Loucy (cell line): Measurements from ENCODE around the gene MAGT1.
"Not testable (repeated sequence)": the region's sequence is repeated elsewhere in the genome, so short reads cannot be mapped to it uniquely, and the experiment has no call there.

ENCODE experiments used
- H2AFZ ChIP-seq: fragments of 200-600 bp; sonication (generic); 2 replicates; pipeline ENCODE4 v1.6.0; 2016; ENCODE audit warnings: antibody characterized with exemption, mild to moderate bottlenecking, low read length, moderate library complexity
- H3F3A ChIP-seq: fragments of 200-600 bp; 2 replicates; pipeline ENCODE4 v1.6.0; 2016; ENCODE audit warnings: antibody characterized with exemption, low read depth, mild to moderate bottlenecking
- H3K27me3 ChIP-seq: fragments of 200-600 bp; sonication (generic); 2 replicates; pipeline ENCODE4 v1.6.1; 2014; ENCODE audit warnings: low read length, mild to moderate bottlenecking; ENCODE audit not compliant: insufficient read depth, poor library complexity, severe bottlenecking
- H3K36me3 ChIP-seq: fragments of 200-600 bp; sonication (generic); 2 replicates; pipeline ENCODE4 v1.6.1; 2016; ENCODE audit warnings: low read length; ENCODE audit not compliant: insufficient read depth
- H3K4me1 ChIP-seq: fragments of 200-600 bp; sonication (generic); 2 replicates; pipeline ENCODE4 v1.5.1; 2014; ENCODE audit warnings: low read length, mild to moderate bottlenecking; ENCODE audit not compliant: insufficient read depth, poor library complexity, severe bottlenecking
- H3K4me2 ChIP-seq: fragments of 200-600 bp; sonication (generic); 2 replicates; pipeline ENCODE4 v1.6.0; 2014; ENCODE audit warnings: antibody characterized with exemption, low read length, low read depth, mild to moderate bottlenecking; ENCODE audit not compliant: poor library complexity, severe bottlenecking
- H3K4me3 ChIP-seq: fragments of 200-600 bp; sonication (generic); 2 replicates; pipeline ENCODE4 v1.5.1; 2014; ENCODE audit warnings: low read length, mild to moderate bottlenecking, mixed read lengths; ENCODE audit not compliant: poor library complexity, severe bottlenecking
- H3K79me2 ChIP-seq: fragments of 200-600 bp; sonication (generic); 2 replicates; pipeline ENCODE4 v1.6.1; 2014; ENCODE audit warnings: low read length; ENCODE audit not compliant: insufficient read depth
- H3K9ac ChIP-seq: fragments of 200-600 bp; sonication (generic); 2 replicates; pipeline ENCODE4 v1.6.0; 2014; ENCODE audit warnings: mild to moderate bottlenecking, low read depth, low read length, moderate library complexity; ENCODE audit not compliant: poor library complexity, severe bottlenecking
- H3K9me2 ChIP-seq: fragments of 200-600 bp; sonication (generic); replicated peaks from 2 replicates; pipeline ENCODE4 v1.6.1; 2016; ENCODE audit warnings: low read depth, low read length, mixed read lengths
- H3K9me3 ChIP-seq: fragments of 200-600 bp; sonication (generic); 2 replicates; pipeline ENCODE4 v1.6.1; 2014; ENCODE audit warnings: mild to moderate bottlenecking, antibody characterized with exemption, low read length, low read depth; ENCODE audit not compliant: insufficient read depth
- H4K20me1 ChIP-seq: fragments of 200-600 bp; sonication (generic); 2 replicates; pipeline ENCODE4 v1.6.0; 2014; ENCODE audit warnings: antibody characterized with exemption, low read length, mild to moderate bottlenecking; ENCODE audit not compliant: insufficient read depth, poor library complexity, severe bottlenecking
- EZH2phosphoT487 ChIP-seq: fragments of 200-600 bp; IDR thresholded peaks from 2 replicates; pipeline ENCODE4 v1.6.1; 2018; ENCODE audit warnings: antibody characterized with exemption, mild to moderate bottlenecking, moderate library complexity, borderline replicate concordance
- TF ChIP-seq, protein P1 (sequence below): fragments of 200-600 bp; sonication (generic); conservative IDR thresholded peaks from 2 replicates; pipeline ENCODE4 v1.5.1; 2014; ENCODE audit warnings: mild to moderate bottlenecking, antibody characterized with exemption, low read length

Gene MAGT1

DNA sequence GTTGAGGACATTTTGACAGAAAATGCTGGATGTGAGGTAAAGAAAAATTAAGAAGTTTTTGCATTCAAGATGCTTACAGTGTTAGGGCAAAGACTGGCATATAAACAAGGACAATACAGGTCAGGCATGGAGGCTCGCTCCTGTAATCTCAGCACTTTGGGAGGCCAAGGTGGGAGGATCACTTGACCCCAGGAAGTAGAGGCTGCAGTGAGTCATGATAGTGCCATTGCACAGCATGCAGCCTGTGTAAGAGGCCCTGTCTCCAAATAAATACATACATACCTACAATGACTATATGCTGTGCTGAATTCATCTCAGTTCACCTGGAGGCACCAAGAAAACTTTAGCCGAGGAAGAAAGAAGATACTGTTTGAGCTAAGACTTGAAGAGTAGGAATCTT is 2.3 kb downstream of the MAGT1 start:
- no peaks in the 10 kb centered on the region for H3F3A ChIP-seq
- no peak overlapping the region for H3K9ac ChIP-seq
- H3K36me3 ChIP-seq, result no peaks in the 10 kb centered on the region
- H3K4me3 ChIP-seq, result peak overlapping the region; percentile 38
- H3K4me1 ChIP-seq, result no peaks in the 10 kb centered on the region
- no peaks in the 10 kb centered on the region for H3K9me2 ChIP-seq
- peak overlapping the region; percentile 75 for H3K4me2 ChIP-seq
- no peaks in the 10 kb centered on the region for H3K9me3 ChIP-seq
- peaks cover 18% of the 10 kb centered on the region for H4K20me1 ChIP-seq
- peaks cover 53% of the 10 kb centered on the region for H3K79me2 ChIP-seq
- H2AFZ ChIP-seq, result no peak overlapping the region
- H3K27me3 ChIP-seq, result no peaks in the 10 kb centered on the region
- TF ChIP-seq, protein P1, sequence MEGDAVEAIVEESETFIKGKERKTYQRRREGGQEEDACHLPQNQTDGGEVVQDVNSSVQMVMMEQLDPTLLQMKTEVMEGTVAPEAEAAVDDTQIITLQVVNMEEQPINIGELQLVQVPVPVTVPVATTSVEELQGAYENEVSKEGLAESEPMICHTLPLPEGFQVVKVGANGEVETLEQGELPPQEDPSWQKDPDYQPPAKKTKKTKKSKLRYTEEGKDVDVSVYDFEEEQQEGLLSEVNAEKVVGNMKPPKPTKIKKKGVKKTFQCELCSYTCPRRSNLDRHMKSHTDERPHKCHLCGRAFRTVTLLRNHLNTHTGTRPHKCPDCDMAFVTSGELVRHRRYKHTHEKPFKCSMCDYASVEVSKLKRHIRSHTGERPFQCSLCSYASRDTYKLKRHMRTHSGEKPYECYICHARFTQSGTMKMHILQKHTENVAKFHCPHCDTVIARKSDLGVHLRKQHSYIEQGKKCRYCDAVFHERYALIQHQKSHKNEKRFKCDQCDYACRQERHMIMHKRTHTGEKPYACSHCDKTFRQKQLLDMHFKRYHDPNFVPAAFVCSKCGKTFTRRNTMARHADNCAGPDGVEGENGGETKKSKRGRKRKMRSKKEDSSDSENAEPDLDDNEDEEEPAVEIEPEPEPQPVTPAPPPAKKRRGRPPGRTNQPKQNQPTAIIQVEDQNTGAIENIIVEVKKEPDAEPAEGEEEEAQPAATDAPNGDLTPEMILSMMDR, result no peak
- TF ChIP-seq EZH2phosphoT487, result no peak

DNA sequence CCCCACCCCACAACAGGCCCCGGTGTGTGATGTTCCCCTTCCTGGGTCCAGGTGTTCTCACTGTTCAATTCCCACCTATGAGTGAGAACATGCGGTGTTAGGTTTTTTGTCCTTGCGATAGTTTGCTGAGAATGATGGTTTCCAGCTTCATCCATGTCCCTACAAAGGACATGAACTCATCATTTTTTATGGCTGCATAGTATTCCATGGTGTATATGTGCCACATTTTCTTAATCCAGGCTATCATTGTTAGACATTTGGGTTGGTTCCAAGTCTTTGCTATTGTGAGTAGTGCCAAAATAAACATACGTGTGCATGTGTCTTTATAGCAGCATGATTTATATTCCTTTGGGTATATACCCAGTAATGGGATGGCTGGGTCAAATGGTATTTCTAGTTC is 13.8 kb downstream of the MAGT1 start:
- H2AFZ ChIP-seq, H3F3A ChIP-seq, H3K79me2 ChIP-seq, H3K9ac ChIP-seq, H3K4me3 ChIP-seq, H3K4me2 ChIP-seq, H3K27me3 ChIP-seq, H3K36me3 ChIP-seq, H3K4me1 ChIP-seq, H3K9me3 ChIP-seq, H4K20me1 ChIP-seq, H3K9me2 ChIP-seq: not testable (repeated sequence)

DNA sequence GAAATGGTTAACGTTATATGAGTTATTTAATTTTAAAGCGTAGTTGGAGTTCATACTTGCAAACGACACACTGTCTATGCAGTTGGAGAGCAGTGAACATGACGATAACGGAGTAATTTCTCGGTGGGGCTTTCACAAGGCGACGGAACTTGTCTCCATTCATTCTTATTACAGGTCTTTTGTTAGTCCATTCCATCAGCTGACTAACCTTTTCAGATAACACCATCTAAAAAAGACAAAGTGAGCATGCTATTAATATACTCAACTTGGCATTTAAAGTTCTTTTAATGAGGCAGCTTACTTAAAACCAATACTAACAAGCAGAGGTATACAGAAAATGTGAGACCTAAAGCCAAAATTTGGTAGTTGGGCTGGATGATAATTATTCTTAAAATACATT is 19.9 kb downstream of the MAGT1 start:
- Histone ChIP-seq H3K4me1 (no peaks in the 10 kb centered on the region), H4K20me1 (no peaks in the 10 kb centered on the region), H3K4me3 (no peak overlapping the region), H3K9me2 (no peaks in the 10 kb centered on the region), H3K36me3 (peaks cover 16% of the 10 kb centered on the region; the same call in 1 of the 2 replicates), H3F3A (no peaks in the 10 kb centered on the region), H3K4me2 (no peak overlapping the region), H3K9ac (no peak overlapping the region), H3K9me3 (no peaks in the 10 kb centered on the region), H3K79me2 (no peaks in the 10 kb centered on the region), H3K27me3 (no peaks in the 10 kb centered on the region), H2AFZ (no peak overlapping the region)
- no peak for TF ChIP-seq EZH2phosphoT487
- TF ChIP-seq, protein P1, result no peak

DNA sequence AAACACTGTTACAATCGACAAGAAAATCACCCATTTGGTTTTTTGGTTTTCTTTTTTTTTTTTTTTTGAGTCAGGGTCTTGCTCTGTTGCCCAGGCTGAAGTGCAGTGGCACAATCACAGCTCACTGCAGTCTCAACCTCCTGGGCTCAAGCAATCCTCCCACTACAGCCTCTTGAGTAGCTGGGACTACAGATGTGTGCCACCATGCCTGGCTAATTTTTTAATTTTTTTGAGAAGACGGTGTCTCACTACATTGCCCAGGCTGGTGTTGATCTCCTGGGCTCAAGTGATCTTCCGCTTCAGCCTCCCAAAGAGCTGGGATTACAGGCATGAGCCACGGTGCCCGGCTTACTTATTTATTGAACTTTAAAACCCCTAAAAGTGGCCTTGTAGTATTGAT is 63.7 kb downstream of the MAGT1 start:
- not testable (repeated sequence) for H3K4me1 ChIP-seq, H3K27me3 ChIP-seq, H3K9me3 ChIP-seq, H3F3A ChIP-seq, H3K4me3 ChIP-seq, H4K20me1 ChIP-seq, H3K79me2 ChIP-seq, H3K9ac ChIP-seq, H3K9me2 ChIP-seq, H3K4me2 ChIP-seq, H3K36me3 ChIP-seq, H2AFZ ChIP-seq

DNA sequence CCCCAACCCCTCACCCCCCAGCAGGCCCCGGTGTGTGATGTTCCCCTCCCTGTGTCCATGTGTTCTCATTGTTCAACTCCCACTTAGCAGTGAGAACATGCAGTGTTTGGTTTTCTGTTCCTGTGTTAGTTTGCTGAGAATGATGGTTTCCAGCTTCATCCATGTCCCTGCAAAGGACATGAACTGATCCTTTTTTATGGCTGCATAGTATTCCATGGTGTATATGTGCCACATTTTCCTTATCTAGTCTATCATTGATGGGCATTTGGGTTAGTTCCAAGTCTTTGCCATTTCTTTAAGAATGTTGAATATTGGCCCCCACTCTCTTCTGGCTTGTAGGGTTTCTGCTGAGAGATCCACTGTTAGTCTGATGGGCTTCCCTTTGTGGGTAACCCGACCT is 73.2 kb downstream of the MAGT1 start:
- not testable (repeated sequence) for H3K36me3 ChIP-seq, H3K79me2 ChIP-seq, H3K9me2 ChIP-seq, H3F3A ChIP-seq, H3K9me3 ChIP-seq, H3K4me2 ChIP-seq, H2AFZ ChIP-seq, H3K27me3 ChIP-seq, H3K4me1 ChIP-seq, H4K20me1 ChIP-seq, H3K4me3 ChIP-seq, H3K9ac ChIP-seq
